Gastrocnemius medialis (tissue), 4 donors: ENCODE results near the gene NVL. TPM values are rescaled to one million over a fixed set of nuclear protein-coding genes. Genes with fewer than 3 reads are reported as not detected.
A peak's percentile ranks its signal among the peaks of the same experiment; 100 is the strongest.
"Not testable (repeated sequence)": the region's sequence is repeated elsewhere in the genome, so short reads cannot be mapped to it uniquely, and the experiment has no call there.

Experiments used
- ATAC-seq, 2 donors: fragments of 150-250 bp; one replicate each; pipeline ENCODE4 v1.9.1; 2016
- DNase-seq, 2 donors: peaks; one replicate each; pipeline ENCODE4 v3.0.0-alpha.2; 2019
- H3K27ac ChIP-seq, 4 donors: fragments of 200-600 bp; sonication (generic); 1 replicate in 1 of 4; 2 replicates in 3 of 4; pipeline ENCODE4 v1.5.1; 2016 to 2018; ENCODE audit warnings: mild to moderate bottlenecking in 2 of 4, moderate library complexity in 1 of 4
- H3K27me3 ChIP-seq, 3 donors: fragments of 200-600 bp; sonication (generic) in 2 of 3; 1 replicate in 1 of 3; 2 replicates in 2 of 3; pipeline versions ENCODE4 v1.5.1 to v1.6.0; 2016 to 2019; ENCODE audit warnings: mild to moderate bottlenecking in 1 of 3, moderate library complexity in 1 of 3
- H3K36me3 ChIP-seq, 2 donors: fragments of 200-600 bp; sonication (generic) in 1 of 2; one replicate each; pipeline ENCODE4 v1.5.1; 2017 to 2018
- H3K4me1 ChIP-seq, 2 donors: fragments of 200-600 bp; sonication (generic) in 1 of 2; one replicate each; pipeline ENCODE4 v1.5.1; 2016 to 2017; ENCODE audit warnings: mild to moderate bottlenecking in 2 of 2
- H3K4me3 ChIP-seq, 4 donors: fragments of 200-600 bp; sonication (generic) in 3 of 4; 1 replicate in 1 of 4; 2 replicates in 3 of 4; pipeline ENCODE4 v1.5.1; 2016 to 2019; ENCODE audit warnings: mild to moderate bottlenecking in 2 of 4
- H3K9me3 ChIP-seq, 3 donors: fragments of 200-600 bp; sonication (generic) in 2 of 3; 1 replicate in 1 of 3; 2 replicates in 2 of 3; pipeline ENCODE4 v1.5.1; 2016 to 2019
- POLR2A ChIP-seq, 2 donors: fragments of 450-650 bp; IDR thresholded peaks; one replicate each; pipeline ENCODE4 v1.6.1; 2017; ENCODE audit warnings: antibody characterized with exemption in 2 of 2, mild to moderate bottlenecking in 2 of 2, moderate library complexity in 2 of 2
- in situ Hi-C, 4 donors: fragments of 200-750 bp; cut with MboI; loops; one replicate each; pipeline versions ENCODE4 v1.15.0 to v1.8.0; 2017; ENCODE audit warnings: low sequenced_read_pairs in 4 of 4
- intact Hi-C: fragments of 100-400 bp; cut with DNase I; formaldehyde crosslinking; loops from one replicate; pipeline ENCODE4 v1.15.1; 2023; ENCODE audit warnings: low total_unique reads
- total RNA-seq, 4 donors: library from RNA; depleted of rRNA; stranded (reverse); fragments of >200 nt; gene quantifications; one replicate each; pipeline versions ENCODE4 v1.1.0 to v1.2.3, GENCODE V29; 2016
- TF ChIP-seq, protein P1 (sequence below), 5 experiments: fragments of 450-650 bp in 3 of 5; fragments of 200-600 bp in 2 of 5; sonication (generic) in 2 of 5; IDR thresholded peaks in 4 of 5; conservative IDR thresholded peaks in 1 of 5; 1 replicate in 4 of 5; 2 replicates in 1 of 5; pipeline ENCODE4 v1.5.1; 2016 to 2019; ENCODE audit warnings: antibody characterized with exemption in 5 of 5, mild to moderate bottlenecking in 3 of 5, moderate library complexity in 3 of 5

NVL gene
- total RNA-seq, 4 donors from 2014 or later, result 6.5 to 32.5 (median 7.7) TPM

DNA sequence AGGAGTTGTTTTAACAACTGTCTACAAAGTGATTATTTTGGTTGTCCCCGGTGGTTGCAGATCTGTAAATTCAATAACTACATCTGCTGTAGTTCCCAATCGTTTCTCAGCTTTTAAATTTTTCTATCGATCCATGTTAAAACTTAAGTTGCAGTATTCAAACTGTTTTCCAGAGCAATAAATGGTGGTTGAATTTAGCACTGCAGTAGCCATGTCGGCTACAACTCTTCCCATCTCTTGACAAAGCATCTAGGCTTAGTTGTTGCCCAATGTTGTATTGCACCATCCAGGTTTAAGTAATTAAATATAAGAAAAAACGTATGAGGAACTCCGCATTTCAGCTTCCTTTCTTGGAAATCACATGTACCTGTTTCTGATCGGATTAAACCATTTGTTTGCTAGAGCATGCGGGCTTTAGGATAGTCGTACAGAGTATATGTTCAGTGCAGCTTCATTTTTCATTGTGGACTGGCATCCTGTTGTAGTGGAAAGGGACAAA is 27.7 kb upstream of the NVL start:
- intact Hi-C loops, result loop anchor here (2.0 to 5.0 kb wide), 3 partner anchors 75 to 175 kb away; partner anchors contain the start of gene DEGS1
- DNase-seq (no peak), ATAC-seq (peak in 1 of 2 donors; percentile 25)
- Histone ChIP-seq H3K9me3 (no peaks in the 10 kb centered on the region), H3K4me3 (peak overlapping the region; percentile 72 to 89 (median 88)), H3K4me1 (peaks cover 23 to 33% of the 10 kb centered on the region in 2 donors), H3K27ac (peak overlapping the region; percentile 85 to 95 (median 89)), H3K27me3 (no peaks in the 10 kb centered on the region), H3K36me3 (no peaks in the 10 kb centered on the region)
- TF ChIP-seq POLR2A (IDR thresholded peaks at IDR 0.05), result no peak
- TF ChIP-seq, protein P1, sequence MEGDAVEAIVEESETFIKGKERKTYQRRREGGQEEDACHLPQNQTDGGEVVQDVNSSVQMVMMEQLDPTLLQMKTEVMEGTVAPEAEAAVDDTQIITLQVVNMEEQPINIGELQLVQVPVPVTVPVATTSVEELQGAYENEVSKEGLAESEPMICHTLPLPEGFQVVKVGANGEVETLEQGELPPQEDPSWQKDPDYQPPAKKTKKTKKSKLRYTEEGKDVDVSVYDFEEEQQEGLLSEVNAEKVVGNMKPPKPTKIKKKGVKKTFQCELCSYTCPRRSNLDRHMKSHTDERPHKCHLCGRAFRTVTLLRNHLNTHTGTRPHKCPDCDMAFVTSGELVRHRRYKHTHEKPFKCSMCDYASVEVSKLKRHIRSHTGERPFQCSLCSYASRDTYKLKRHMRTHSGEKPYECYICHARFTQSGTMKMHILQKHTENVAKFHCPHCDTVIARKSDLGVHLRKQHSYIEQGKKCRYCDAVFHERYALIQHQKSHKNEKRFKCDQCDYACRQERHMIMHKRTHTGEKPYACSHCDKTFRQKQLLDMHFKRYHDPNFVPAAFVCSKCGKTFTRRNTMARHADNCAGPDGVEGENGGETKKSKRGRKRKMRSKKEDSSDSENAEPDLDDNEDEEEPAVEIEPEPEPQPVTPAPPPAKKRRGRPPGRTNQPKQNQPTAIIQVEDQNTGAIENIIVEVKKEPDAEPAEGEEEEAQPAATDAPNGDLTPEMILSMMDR (IDR thresholded peaks at IDR 0.05 in 4 of 5, conservative IDR thresholded peaks at IDR 0.05 in 1 of 5), result no peak
- in situ Hi-C loops, result no loop called here

GRCh38 chr1:224356685-224357625 is 27.0 kb upstream of the NVL start, which contains the start of gene CNIH4:
TSS of gene CNIH4 (plus strand) at chr1:224356879. CDS start at chr1:224356925, 46 bp downstream.
- H3K9me3 ChIP-seq, result no peaks in the 10 kb centered on the region
- peak within 1 kb of the TSS; percentile 85 to 95 (median 89) for H3K27ac ChIP-seq
- peaks cover 23 to 33% of the 10 kb centered on the region in 2 donors for H3K4me1 ChIP-seq
- no peaks in the 10 kb centered on the region for H3K36me3 ChIP-seq
- intact Hi-C loops (loop anchor here (1.0 to 5.0 kb wide), 4 partner anchors 27 to 174 kb away; partner anchors contain the start of genes DEGS1 and NVL), in situ Hi-C loops (no loop called here)
- ATAC-seq (peak; percentile 98), DNase-seq (peak; percentile 90 to 93)
- no peaks in the 10 kb centered on the region for H3K27me3 ChIP-seq
- peak within 1 kb of the TSS; percentile 72 to 89 (median 88) for H3K4me3 ChIP-seq
- TF ChIP-seq, protein P1 (IDR thresholded peaks at IDR 0.05 in 4 of 5, conservative IDR thresholded peaks at IDR 0.05 in 1 of 5), result no peak
- TF ChIP-seq POLR2A (IDR thresholded peaks at IDR 0.05), result peak; percentile 93 to 94

- peaks cover 15 to 19% of the 10 kb centered on the region in 2 donors for H3K4me1 ChIP-seq
- ATAC-seq (no peak), DNase-seq (no peak)
- no peaks in the 10 kb centered on the region for H3K36me3 ChIP-seq
- TF ChIP-seq, protein P1 (IDR thresholded peaks at IDR 0.05 in 4 of 5, conservative IDR thresholded peaks at IDR 0.05 in 1 of 5), result no peak
- no peak for TF ChIP-seq POLR2A (IDR thresholded peaks at IDR 0.05)
- intact Hi-C loops, result no loop called here
- in situ Hi-C loops, result no loop called here
- H3K27me3 ChIP-seq, result no peaks in the 10 kb centered on the region
- H3K4me3 ChIP-seq, result no peak overlapping the region
- no peak overlapping the region for H3K27ac ChIP-seq
- H3K9me3 ChIP-seq, result no peaks in the 10 kb centered on the region
Observed at GRCh38 chr1:224353975-224354925, 24.3 kb upstream of the NVL start.

DNA sequence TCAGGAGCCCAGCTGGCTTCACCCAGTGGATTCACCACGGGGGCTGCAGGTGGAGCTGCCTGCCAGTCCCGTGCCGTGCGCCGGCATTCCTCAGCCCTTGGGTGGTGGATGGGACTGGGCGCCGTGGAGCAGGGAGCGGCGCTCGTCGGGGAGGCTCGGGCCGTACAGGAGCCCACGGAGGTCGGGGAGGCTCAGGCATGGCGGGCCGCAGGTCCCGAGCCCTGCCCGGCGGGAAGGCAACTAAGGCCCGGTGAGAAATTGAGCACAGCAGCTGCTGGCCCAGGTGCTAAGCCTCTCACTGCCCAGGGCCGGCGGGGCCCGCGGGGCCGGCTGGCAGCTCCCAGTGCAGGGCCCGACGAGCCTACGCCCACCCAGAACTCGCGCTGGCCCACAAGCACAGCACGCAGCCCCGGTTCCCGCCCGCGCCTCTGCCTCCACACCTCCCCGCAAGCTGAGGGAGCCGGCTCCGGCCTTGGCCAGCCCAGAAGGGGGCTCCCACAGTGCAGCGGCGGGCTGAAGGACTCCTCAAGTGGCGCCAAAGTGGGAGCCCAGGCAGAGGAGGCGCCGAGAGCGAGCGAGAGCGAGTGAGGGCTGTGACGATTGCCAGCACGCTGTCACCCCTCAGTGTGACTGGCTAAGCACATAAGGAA is 22.6 kb upstream of the NVL start:
- ATAC-seq, H3K36me3 ChIP-seq, H3K27ac ChIP-seq, H3K4me3 ChIP-seq, in situ Hi-C loops, DNase-seq, intact Hi-C loops, H3K27me3 ChIP-seq, H3K4me1 ChIP-seq, H3K9me3 ChIP-seq: not testable (repeated sequence)

DNA sequence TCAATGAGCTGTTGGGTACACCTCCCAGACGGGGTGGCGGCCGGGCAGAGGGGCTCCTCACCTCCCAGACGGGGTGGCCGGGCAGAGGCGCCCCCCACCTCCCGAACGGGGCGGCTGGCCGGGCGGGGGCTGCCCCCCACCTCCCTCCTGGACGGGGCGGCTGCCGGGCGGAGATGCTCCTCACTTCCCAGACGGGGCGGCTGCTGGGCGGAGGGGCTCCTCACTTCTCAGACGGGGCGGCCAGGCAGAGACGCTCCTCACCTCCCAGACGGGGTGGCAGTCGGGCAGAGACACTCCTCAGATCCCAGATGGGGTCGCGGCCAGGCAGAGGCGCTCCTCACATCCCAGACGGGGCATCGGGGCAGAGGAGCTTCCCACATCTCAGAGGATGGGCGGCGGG is 19.7 kb upstream of the NVL start:
- in situ Hi-C loops, result loop anchor here in 2 of 4 donors (25.0 kb wide), 2 partner anchors 113 to 237 kb away; partner anchors contain the start of gene FBXO28 (in 1 of the 2)
- ATAC-seq, result not testable (repeated sequence)

More for the DNA sequence above, 19.7 kb upstream of the NVL start:
- H3K36me3 ChIP-seq, H3K9me3 ChIP-seq, intact Hi-C loops, DNase-seq, H3K4me3 ChIP-seq, H3K27ac ChIP-seq, H3K27me3 ChIP-seq, H3K4me1 ChIP-seq: not testable (repeated sequence)
